Stimulated activated CD8-positive, alpha-beta memory T cell treated with anti-CD3 and anti-CD28 coated beads, Interleukin-12 subunit alpha, Interleukin-12 subunit beta, amount 100 ng/mL, for 24 hours (primary cell): ENCODE results near the gene HEBP2.

Experiments
- DNase-seq: peaks from one replicate; pipeline ENCODE4 v3.0.0-alpha.2; 2020; ENCODE audit errors: extremely low read depth

The HEBP2 gene

DNA sequence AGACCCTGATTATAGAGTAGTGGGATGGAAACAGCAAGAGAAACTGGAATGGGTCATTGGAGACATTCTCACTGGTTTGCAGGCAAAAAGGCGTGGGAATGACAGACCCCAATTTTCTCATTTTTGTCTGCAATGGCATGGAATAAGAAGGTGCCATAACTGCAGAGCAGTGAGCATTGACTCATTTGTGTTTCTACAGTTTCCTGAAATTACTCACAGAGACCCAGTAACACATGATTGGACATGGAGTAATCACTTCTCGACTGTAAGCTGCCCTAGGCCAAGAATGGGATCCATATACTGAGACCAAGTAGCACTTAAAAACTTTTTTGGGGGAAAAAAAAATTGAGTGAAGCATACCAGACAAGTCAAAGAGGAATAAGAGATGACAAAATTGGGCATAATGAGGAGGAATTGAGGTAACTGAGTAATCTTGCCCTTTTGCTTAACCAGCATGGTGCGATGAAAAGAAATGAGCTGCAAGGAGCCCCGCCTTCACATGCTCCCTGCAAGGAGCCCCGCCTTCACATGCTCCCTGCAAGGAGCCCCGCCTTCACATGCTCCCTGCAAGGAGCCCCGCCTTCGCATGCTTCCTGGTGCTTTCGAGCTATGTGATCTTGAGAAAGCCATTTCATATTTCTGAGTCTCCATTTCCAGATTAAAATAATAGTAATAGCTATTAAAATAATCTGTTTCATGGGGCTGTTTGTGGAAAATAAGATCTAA lies 51.1 kb downstream of the HEBP2 start:
- DNase-seq = peak; percentile 5

DNA sequence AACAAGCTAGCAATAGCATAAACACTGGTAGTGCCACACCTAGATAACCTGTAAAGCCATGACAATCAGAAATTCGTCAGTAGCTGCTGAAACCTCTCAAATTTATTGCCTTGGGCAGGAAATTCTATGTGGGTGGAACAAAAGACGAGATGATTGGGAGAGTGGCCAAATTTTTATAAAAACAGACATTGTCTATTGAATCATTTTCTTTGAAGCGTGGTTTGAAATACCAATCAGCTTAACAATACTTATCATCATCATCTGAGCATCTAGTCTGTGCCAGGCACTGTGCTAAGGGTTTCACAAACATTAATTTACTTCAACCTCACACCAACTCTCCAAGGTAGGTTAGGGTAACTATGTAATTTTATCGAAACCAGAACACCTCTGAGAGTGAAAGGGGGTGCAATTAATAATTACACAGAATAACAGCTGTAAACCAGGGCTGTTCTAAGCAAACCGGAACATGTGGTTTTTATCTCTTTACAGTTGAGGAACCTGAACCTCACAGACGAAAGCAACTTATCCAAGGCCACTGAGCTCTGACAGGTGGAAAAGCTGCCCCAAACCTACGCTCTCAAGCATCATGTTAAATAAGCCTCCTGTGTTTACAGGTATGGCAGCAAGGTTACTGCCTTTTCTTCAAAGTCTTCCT lies 51.9 kb downstream of the HEBP2 start:
- DNase-seq = no peak

DNA sequence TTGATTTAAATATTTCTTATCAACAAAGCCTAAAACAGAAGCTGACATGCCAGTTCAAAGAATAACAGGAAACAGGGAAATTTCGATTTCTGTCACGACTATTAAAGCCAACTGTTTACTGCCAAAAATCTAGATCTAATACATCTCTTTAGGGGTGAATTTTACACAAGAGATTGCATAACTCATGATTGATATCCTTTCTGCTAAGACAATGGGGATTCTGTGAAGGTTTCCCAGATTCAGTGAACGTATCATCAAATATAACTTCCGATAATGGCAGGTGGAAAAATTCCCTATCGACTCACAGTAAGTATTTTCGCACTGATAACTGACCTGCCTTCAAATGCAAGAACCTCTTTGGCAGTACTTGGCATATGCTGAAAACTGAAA lies 52.4 kb downstream of the HEBP2 start:
- DNase-seq = no peak

DNA sequence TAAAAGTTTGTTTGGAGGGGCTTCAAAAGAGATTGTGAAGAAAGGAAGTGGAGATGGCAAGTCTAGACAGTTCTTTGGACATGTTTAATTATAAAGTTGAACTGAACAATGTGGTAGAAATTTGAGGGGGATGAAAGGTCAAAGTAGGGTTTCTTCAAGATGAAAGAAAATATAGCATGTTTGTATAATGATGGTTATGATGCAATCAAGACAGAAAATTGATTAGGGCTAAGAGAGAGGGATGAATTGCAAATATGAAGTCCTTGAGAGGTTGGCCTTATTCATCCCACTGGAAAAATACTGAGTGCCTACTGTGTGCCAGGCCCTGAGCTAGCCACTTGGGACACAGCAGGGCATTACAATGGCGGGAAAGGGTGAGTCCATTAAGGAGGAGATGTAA lies 57.6 kb downstream of the HEBP2 start:
- no peak for DNase-seq

DNA sequence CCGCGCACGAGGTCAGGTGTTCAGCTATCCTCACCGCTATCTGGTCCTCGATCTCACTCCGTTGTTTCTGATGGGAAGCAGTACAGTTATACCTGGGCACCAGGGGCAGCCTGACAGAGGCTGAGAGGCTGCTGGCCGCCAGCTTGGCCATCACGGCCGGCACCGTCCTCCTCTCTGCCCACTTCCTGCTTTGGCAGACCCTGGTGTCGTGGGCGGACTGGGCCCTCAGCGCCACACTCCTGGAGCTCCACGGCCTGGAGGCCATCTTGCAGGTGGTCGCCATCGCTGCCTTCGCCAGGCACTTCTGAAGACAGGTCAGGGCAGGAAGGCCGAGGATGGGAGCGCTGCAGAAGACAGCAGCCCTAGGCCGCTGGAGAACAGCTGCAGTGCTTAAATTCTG lies 60.1 kb downstream of the HEBP2 start:
- no peak for DNase-seq

DNA sequence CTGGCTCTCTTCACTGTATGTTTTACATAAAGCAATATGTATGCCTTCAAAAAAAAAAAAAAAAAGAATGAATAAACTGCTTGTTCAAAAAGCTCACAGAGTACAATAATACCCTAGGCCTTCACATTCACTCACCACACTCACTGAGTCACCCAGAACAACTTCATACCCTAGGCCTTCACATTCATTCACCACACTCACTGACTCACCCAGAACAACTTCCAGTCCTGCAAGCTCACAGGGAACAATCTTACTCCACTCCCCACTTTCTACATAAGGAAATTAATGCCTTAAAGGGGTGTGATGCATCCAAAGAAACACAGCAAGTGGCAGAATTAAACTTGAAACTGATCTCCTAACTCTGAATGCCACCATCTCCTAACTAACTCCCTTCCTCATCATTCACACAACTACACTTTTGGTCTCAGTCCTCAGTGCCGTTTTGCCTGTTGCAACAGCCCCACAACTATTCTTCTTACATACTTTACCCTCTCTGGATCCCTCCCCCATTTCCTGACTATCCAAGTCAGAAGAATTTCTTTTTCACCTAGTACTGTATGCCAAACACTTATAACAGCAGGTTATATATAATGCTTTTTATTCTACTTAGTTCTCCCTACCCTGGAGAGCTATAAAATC lies 61.1 kb downstream of the HEBP2 start:
- no peak for DNase-seq

DNA sequence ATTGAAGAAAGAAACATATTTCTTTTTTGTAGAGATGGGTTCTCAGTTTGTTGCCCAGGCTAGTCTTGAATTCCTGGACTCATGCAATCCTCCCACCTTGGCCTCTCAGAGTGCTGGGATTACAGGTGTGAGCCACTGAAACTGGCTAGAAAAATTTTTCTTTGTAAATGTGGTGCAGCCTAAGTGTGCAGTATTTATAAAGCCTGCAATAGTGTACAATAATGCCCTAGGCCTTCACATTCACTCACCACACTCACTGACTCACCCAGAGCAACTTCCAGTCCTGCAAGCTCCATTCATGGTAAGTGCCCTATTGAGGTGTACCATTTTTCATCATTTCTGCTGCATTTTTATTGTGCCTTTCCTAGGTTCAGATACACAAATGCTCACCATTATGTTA lies 63.9 kb downstream of the HEBP2 start:
- DNase-seq = no peak

DNA sequence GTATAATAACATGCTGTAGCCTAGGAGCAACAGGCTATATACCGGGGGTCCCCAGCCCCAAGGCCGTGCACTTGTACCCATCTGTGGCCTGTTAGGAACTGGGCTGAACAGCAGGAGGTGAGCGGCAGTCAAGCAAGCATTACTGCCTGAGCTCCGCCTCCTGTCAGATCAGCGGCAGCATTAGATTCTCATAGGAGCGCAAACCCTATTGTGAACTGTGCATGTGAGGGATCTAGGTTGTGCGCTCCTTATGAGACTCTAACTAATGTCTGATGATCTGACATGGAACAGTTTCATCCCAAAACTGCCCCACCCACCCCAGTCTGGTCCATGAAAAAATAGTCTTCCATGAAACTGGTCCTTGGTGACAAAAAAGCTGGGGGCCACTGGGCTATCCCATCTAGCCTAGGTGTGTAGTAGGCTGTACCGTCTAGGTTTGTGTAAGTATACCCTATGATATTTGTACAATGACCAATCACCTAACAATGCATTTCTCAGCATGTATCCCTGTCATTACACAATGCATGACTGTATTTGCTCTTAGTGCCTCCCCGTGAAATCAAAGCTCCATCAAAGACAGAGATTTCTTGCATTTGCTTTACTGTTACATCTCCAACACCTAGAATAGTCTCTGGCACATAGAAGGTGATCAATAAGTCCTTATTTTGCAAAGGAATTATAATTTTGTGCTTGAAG lies 64.4 kb downstream of the HEBP2 start:
- DNase-seq = no peak
